Non-pigmented ciliary epithelial cell (primary cell): Measurements from ENCODE around the gene ARHGEF3.

Source experiments
- DNase-seq: peaks from one replicate; pipeline ENCODE4 v3.0.0-alpha.2; 2010; ENCODE audit warnings: low read depth

ARHGEF3 gene

DNA sequence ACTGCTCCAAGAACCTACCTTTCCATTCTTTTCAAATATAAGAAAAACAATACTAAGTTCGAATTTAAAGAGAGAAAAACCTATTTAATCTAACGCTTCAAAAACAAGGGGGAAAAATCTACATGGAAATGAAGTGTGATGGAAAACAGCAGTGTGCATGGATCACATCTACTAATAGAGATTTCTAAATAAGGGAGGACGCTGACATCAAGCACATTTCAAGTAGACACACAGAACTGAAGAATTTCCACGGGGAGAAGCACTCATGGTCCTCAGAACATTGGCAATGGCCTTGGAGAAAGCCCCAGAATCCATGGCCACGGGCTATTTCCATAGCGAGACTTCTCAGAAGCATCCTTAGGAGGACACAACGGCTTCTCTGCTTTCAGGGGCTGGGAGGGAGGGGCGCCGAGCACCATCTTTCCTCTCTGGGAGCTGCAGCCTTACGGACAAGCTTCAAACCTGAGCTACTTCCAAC is 119.7 kb downstream of the ARHGEF3 start:
- no peak for DNase-seq

GRCh38 chr3:56680054-56680580 is 121.6 kb downstream of the ARHGEF3 start:
- DNase-seq = no peak
